Kidney (tissue), 22 donors: Measurements from ENCODE around the gene CLIP4. TPM values are rescaled to one million over a fixed set of nuclear protein-coding genes. Genes with fewer than 3 reads are reported as not detected.

Experiments
- DNase-seq, 5 donors: peaks; one replicate each; pipeline ENCODE4 v3.0.0-alpha.2; 2013 to 2020
- FAIRE-seq: peaks from 2 replicates; lab custom pipeline; 2012; peaks lifted over from hg19 to GRCh38; lab: Jason Lieb, UNC
- H3K27ac ChIP-seq, 2 donors: one replicate each; pipeline ENCODE4 v1.7.0; 2013; ENCODE audit warnings: low read depth in 2 of 2, low read length in 2 of 2, inconsistent platforms in 1 of 2
- H3K27me3 ChIP-seq: one replicate; pipeline ENCODE4 v1.7.1; 2013; ENCODE audit warnings: low read length, inconsistent platforms; ENCODE audit not compliant: control insufficient read depth, insufficient read depth
- H3K36me3 ChIP-seq, 3 donors: one replicate each; pipeline versions ENCODE4 v1.7.0 to v1.7.1; 2013; ENCODE audit warnings: low read length in 3 of 3, control low read depth in 1 of 3, inconsistent platforms in 1 of 3; ENCODE audit not compliant: insufficient read depth in 3 of 3, control insufficient read depth in 2 of 3
- H3K4me1 ChIP-seq, 3 donors: one replicate each; pipeline versions ENCODE4 v1.7.0 to v1.7.1; 2013; ENCODE audit warnings: low read length in 3 of 3, inconsistent platforms in 1 of 3, low read depth in 1 of 3; ENCODE audit not compliant: control insufficient read depth in 2 of 3, insufficient read depth in 2 of 3
- H3K4me3 ChIP-seq, 3 donors: one replicate each; pipeline versions ENCODE4 v1.7.0 to v1.8.1; 2013; ENCODE audit warnings: low read length in 3 of 3, control low read depth in 1 of 3, inconsistent platforms in 1 of 3
- H3K9ac ChIP-seq, 3 donors: one replicate each; pipeline versions ENCODE4 v1.7.0 to v1.7.1; 2013; ENCODE audit warnings: low read length in 3 of 3, control low read depth in 1 of 3, inconsistent platforms in 1 of 3
- H3K9me3 ChIP-seq, 3 donors: one replicate each; pipeline versions ENCODE4 v1.7.0 to v1.7.1; 2013; ENCODE audit warnings: low read length in 3 of 3, control low read depth in 1 of 3, inconsistent platforms in 1 of 3; ENCODE audit not compliant: control insufficient read depth in 2 of 3, insufficient read depth in 1 of 3
- intact Hi-C: fragments of 100-400 bp; cut with DNase I; formaldehyde crosslinking; loops from one replicate; pipeline ENCODE4 v1.11.1; 2022
- long read RNA-seq, 10 donors: library from polyadenylated mRNA in 1 of 10; unstranded in 1 of 10; transcript quantifications; one replicate each; pipeline ENCODE4 v2.0.0 and lab custom pipeline, GENCODE V29; 2021 to 2026
- polyA plus RNA-seq: library from polyadenylated mRNA; stranded (reverse); fragments of 350-450 nt; fragmentation: Illumina TruSeq; extraction: RNeasy Lipid Tissue Mini Kit (QIAGEN cat#74804); gene quantifications from one replicate; pipeline ENCODE4 v1.2.3, GENCODE V29; 2014; ENCODE audit warnings: low read depth, low replicate concordance; ENCODE audit not compliant: insufficient read depth
- total RNA-seq: library from RNA; stranded (reverse); fragmentation: NEBNext Ultra II Directional; extraction: Animal tissue kit (Norgen Biotek cat#: 25700); gene quantifications from one replicate; pipeline ENCODE4 v1.2.1, GENCODE V29; 2021
- TF ChIP-seq, protein P1 (sequence below): IDR thresholded peaks from 3 replicates; pipeline ENCODE4 v1.5.1; 2012; ENCODE audit warnings: mild to moderate bottlenecking, moderate library complexity, borderline replicate concordance; ENCODE audit not compliant: insufficient read depth; ENCODE audit errors: extremely low read depth
- donor health status: control.
- donor health status: control.
- donor health status: control.
- donor health status: control.
- donor health status: control.
- donor health status: DM: yes; HTN: yes; CAD: no.
- donor health status: Normal renal cell carcinoma (clear cell type).

Gene CLIP4, protein sequence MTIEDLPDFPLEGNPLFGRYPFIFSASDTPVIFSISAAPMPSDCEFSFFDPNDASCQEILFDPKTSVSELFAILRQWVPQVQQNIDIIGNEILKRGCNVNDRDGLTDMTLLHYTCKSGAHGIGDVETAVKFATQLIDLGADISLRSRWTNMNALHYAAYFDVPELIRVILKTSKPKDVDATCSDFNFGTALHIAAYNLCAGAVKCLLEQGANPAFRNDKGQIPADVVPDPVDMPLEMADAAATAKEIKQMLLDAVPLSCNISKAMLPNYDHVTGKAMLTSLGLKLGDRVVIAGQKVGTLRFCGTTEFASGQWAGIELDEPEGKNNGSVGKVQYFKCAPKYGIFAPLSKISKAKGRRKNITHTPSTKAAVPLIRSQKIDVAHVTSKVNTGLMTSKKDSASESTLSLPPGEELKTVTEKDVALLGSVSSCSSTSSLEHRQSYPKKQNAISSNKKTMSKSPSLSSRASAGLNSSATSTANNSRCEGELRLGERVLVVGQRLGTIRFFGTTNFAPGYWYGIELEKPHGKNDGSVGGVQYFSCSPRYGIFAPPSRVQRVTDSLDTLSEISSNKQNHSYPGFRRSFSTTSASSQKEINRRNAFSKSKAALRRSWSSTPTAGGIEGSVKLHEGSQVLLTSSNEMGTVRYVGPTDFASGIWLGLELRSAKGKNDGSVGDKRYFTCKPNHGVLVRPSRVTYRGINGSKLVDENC
- total RNA-seq (18.1 TPM), polyA plus RNA-seq (7.8 TPM)
- long read RNA-seq, donor 1, full-length matches to known transcripts = 3 of 3 reads
- long read RNA-seq, donor 1, partial matches to known transcripts = 0 of 3 reads
- long read RNA-seq, donor 1, other reads (novel, unspliced or antisense) = 0 of 3 reads
- long read RNA-seq, donor 2, full-length matches to known transcripts = 1 of 1 reads
- long read RNA-seq, donor 2, partial matches to known transcripts = 0 of 1 reads
- long read RNA-seq, donor 2, other reads (novel, unspliced or antisense) = 0 of 1 reads
- long read RNA-seq, donor 3, full-length matches to known transcripts = 1 of 1 reads
- long read RNA-seq, donor 3, partial matches to known transcripts = 0 of 1 reads
- long read RNA-seq, donor 3, other reads (novel, unspliced or antisense) = 0 of 1 reads
- long read RNA-seq, donor 4, full-length matches to known transcripts = 1 of 1 reads
- long read RNA-seq, donor 4, partial matches to known transcripts = 0 of 1 reads
- long read RNA-seq, donor 4, other reads (novel, unspliced or antisense) = 0 of 1 reads
- long read RNA-seq, donor 5 = 0 reads
- long read RNA-seq, donor 6, full-length matches to known transcripts = 1 of 1 reads
- long read RNA-seq, donor 6, partial matches to known transcripts = 0 of 1 reads
- long read RNA-seq, donor 6, other reads (novel, unspliced or antisense) = 0 of 1 reads
- long read RNA-seq, donor 7, full-length matches to known transcripts = 4 of 10 reads
- long read RNA-seq, donor 7, partial matches to known transcripts = 2 of 10 reads
- long read RNA-seq, donor 7, other reads (novel, unspliced or antisense) = 4 of 10 reads
- long read RNA-seq, donor 8, full-length matches to known transcripts = 1 of 1 reads
- long read RNA-seq, donor 8, partial matches to known transcripts = 0 of 1 reads
- long read RNA-seq, donor 8, other reads (novel, unspliced or antisense) = 0 of 1 reads
- long read RNA-seq, donor 9 = 0 reads
- long read RNA-seq, donor 10, full-length matches to known transcripts = 1 of 1 reads
- long read RNA-seq, donor 10, partial matches to known transcripts = 0 of 1 reads
- long read RNA-seq, donor 10, other reads (novel, unspliced or antisense) = 0 of 1 reads

DNA sequence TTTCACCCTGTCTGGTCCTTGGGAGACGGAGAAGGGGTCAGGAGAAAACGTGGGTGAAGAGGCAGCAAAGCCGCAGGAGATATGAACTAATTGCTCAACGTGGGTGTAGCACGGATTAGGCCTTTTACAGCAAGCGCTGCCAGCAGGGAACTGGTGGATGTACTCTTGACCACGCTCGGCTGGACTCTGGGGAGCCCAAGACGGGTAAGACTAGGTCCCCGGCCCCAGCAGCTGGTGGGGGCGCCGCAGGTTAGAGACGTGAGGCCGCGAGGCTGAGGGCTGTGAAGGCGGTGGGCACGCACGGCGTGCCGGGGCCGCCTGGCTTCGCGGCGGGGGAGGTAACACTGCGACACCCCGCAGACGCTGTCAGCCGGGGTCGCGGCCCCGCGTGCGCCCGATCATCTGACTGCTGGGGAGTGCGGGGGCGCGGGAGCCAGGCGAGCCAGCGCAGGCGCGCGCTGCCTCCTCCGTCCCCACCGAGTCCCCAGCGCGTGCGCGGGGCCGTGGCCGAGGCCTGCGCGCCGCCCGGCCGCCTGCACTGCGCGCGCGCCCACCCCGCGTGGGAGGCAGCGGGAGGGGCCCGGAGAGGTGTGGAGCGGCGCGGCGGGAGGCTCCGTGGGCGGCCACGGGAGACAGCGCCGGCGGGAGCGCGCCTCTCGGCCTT lies at the start of gene CLIP4:
CLIP4 (plus strand) TSS at position 470 of the 664 bp plus-strand sequence. CDS start 5,974 bp downstream, outside the sequence.
- peak within 1 kb of the TSS; percentile 35 to 92 (median 38) for H3K9ac ChIP-seq
- intact Hi-C loops = no loop called here
- TF ChIP-seq, protein P1, sequence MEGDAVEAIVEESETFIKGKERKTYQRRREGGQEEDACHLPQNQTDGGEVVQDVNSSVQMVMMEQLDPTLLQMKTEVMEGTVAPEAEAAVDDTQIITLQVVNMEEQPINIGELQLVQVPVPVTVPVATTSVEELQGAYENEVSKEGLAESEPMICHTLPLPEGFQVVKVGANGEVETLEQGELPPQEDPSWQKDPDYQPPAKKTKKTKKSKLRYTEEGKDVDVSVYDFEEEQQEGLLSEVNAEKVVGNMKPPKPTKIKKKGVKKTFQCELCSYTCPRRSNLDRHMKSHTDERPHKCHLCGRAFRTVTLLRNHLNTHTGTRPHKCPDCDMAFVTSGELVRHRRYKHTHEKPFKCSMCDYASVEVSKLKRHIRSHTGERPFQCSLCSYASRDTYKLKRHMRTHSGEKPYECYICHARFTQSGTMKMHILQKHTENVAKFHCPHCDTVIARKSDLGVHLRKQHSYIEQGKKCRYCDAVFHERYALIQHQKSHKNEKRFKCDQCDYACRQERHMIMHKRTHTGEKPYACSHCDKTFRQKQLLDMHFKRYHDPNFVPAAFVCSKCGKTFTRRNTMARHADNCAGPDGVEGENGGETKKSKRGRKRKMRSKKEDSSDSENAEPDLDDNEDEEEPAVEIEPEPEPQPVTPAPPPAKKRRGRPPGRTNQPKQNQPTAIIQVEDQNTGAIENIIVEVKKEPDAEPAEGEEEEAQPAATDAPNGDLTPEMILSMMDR = no peak
- no peak for FAIRE-seq
- H3K9me3 ChIP-seq = no peaks in the 10 kb centered on the region
- no peaks in the 10 kb centered on the region for H3K27me3 ChIP-seq
- H3K27ac ChIP-seq = peak within 1 kb of the TSS; percentile 82 to 85
- H3K36me3 ChIP-seq = no peaks in the 10 kb centered on the region
- peak within 1 kb of the TSS; percentile 59 to 97 (median 83) for H3K4me3 ChIP-seq
- DNase-seq = peak; percentile 40 to 86 (median 67)
- H3K4me1 ChIP-seq = peaks cover 0 to 8% (median 6%) of the 10 kb centered on the region in 3 donors

DNA sequence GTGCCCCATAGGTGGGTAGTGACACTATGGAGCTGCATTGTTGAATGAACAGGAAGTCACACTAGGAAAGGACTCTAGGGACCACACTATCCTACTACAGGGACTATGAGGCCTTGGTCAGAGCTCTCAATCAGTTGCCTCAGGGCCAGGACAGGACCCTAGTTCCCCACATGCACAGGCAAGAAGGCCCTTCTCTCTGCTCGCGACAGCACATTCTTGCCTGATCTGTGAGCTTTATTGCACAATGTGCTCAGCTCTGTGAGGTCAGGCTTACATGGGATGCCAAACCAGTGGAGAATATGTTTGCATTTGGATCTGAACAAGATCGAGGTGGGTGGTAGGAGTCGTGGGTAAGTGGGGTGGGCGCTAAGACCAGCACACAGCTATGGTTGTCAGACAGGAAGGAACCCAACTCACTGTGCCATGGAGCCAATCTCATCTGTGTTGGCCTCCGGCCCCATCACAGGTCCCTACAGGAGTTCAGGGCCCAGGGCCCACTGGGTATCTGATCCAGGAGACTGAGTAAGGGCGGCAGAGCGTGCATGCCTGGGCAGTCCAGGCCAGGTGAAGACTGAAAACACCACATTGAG lies 48.8 kb upstream of the CLIP4 start:
- no peak overlapping the region for H3K4me3 ChIP-seq
- peak in 1 of 5 donors; percentile 21 for DNase-seq
- H3K9ac ChIP-seq = no peak overlapping the region
- FAIRE-seq = no peak
- no peaks in the 10 kb centered on the region for H3K27me3 ChIP-seq
- no peaks in the 10 kb centered on the region for H3K36me3 ChIP-seq
- peaks cover 0 to 6% (median 2%) of the 10 kb centered on the region in 3 donors for H3K4me1 ChIP-seq
- intact Hi-C loops = no loop called here
- H3K9me3 ChIP-seq = no peaks in the 10 kb centered on the region
- TF ChIP-seq, protein P1 = no peak
- no peak overlapping the region for H3K27ac ChIP-seq
